ENCODE results near the gene TCP11L2.

TCP11L2 gene

GRCh38 chr12:106357549-106358395 lies 55.2 kb downstream of the TCP11L2 start, which contains the start of gene POLR3B (continued):
- TF ChIP-seq PRDM2 (tag by site-specific recombination; IDR thresholded peaks at IDR 0.05; ENCODE audit: borderline replicate concordance) (no peak), ZBTB49 (tag by site-specific recombination; IDR thresholded peaks at IDR 0.05; ENCODE audit: low read depth) (no peak), ZNF148 (tag by site-specific recombination; IDR thresholded peaks at IDR 0.05; ENCODE audit: borderline replicate concordance) (no peak), PRDM6 (tag by site-specific recombination; IDR thresholded peaks at IDR 0.05) (no peak), ZFP37 (tag by site-specific recombination; IDR thresholded peaks at IDR 0.05) (peak; percentile 98), PRDM10 (tag by site-specific recombination; IDR thresholded peaks at IDR 0.05) (peak; percentile 82), ZNF169 (tag by site-specific recombination; IDR thresholded peaks at IDR 0.05) (no peak), ZNF645 (tag by site-specific recombination; IDR thresholded peaks at IDR 0.05) (no peak), ZEB2 (tag by site-specific recombination; IDR thresholded peaks at IDR 0.05) (peak; percentile 97), ZNF18 (tag by site-specific recombination; IDR thresholded peaks at IDR 0.05) (no peak), ZNF580 (tag by site-specific recombination; IDR thresholded peaks at IDR 0.05) (peak; percentile 92), ZNF426 (tag by site-specific recombination; IDR thresholded peaks at IDR 0.05) (no peak), ZNF292 (tag by site-specific recombination; IDR thresholded peaks at IDR 0.05; ENCODE audit: borderline replicate concordance, low read depth) (no peak), ZNF394 (tag by site-specific recombination; IDR thresholded peaks at IDR 0.05; ENCODE audit: borderline replicate concordance) (peak; percentile 93), ZNF239 (tag by site-specific recombination; IDR thresholded peaks at IDR 0.05) (0 out of 2 replicates have a peak, but pooled peaks have one; percentile 39), ZNF529 (tag by site-specific recombination; IDR thresholded peaks at IDR 0.05; ENCODE audit: insufficient replicate concordance) (no peak), ZNF792 (tag by site-specific recombination; IDR thresholded peaks at IDR 0.05) (peak; percentile 82; the same call in 1 of the 2 replicates)
